A549 (cell line): Measurements from ENCODE around the gene RAD9A. TPM values are rescaled to one million over a fixed set of nuclear protein-coding genes. Genes with fewer than 3 reads are reported as not detected.

Source experiments
- ATAC-seq, 2 experiments: fragments of 200-7000 bp in 1 of 2; fragments of >200 bp in 1 of 2; cut with Nextera tagmentation in 1 of 2; cut with Tn5 transposase in 1 of 2; 3 replicates each; pipeline versions ENCODE4 v1.8.0 to v1.9.1; 2018 to 2020; ENCODE audit warnings: mild to moderate bottlenecking in 1 of 2, moderate library complexity in 1 of 2
- CTCF ChIA-PET: fragments of 300-600 bp; sonication (Branson Sonifier 250); formaldehyde crosslinking; extraction: SDS; loops from one replicate; lab custom pipeline; 2021; ENCODE audit warnings: antibody characterized with exemption, inconsistent platforms; lab: Yijun Ruan, JAX
- POLR2A ChIA-PET: fragments of 350-600 bp; formaldehyde crosslinking; extraction: SDS; loops from one replicate; lab custom pipeline; 2021; ENCODE audit warnings: antibody characterized with exemption, inconsistent platforms; lab: Yijun Ruan, JAX
- DNase-seq, 2 experiments: peaks; one replicate each; pipeline versions ENCODE4 v3.0.0 to v3.0.0-alpha.2; 2011 to 2016; ENCODE audit warnings: low read depth in 1 of 2, low spot score in 1 of 2
- FAIRE-seq: peaks from 2 replicates; lab custom pipeline; 2011; peaks lifted over from hg19 to GRCh38; lab: Jason Lieb, UNC
- H3K27ac ChIP-seq, 2 experiments: fragments of >200 bp; sonication (Bioruptor Twin); formaldehyde crosslinking; 3 replicates each; pipeline ENCODE4 v1.5.1; 2016 to 2017
- H3K4me1 ChIP-seq: fragments of >200 bp; sonication (Bioruptor Twin); formaldehyde crosslinking; 3 replicates; pipeline ENCODE4 v1.6.1; 2016
- H3K4me2 ChIP-seq: fragments of >200 bp; sonication (Bioruptor Twin); formaldehyde crosslinking; 3 replicates; pipeline ENCODE4 v1.6.1; 2016
- H3K4me3 ChIP-seq: fragments of >200 bp; sonication (Bioruptor Twin); formaldehyde crosslinking; 3 replicates; pipeline ENCODE4 v1.5.1; 2016
- H3K9me3 ChIP-seq: fragments of >200 bp; sonication (Bioruptor Twin); formaldehyde crosslinking; 3 replicates; pipeline ENCODE4 v1.6.1; 2016
- CHD4 ChIP-seq: fragments of 200-600 bp; sonication (generic); IDR thresholded peaks from 2 replicates; pipeline ENCODE4 v1.6.1; 2016; ENCODE audit warnings: antibody characterized with exemption, mild to moderate bottlenecking, borderline replicate concordance
- EHF ChIP-seq: fragments of 250-450 bp; sonication (Bioruptor Pico); IDR thresholded peaks from 2 replicates; pipeline ENCODE4 v1.5.0; 2020; ENCODE audit warnings: mild to moderate bottlenecking
- EP300 ChIP-seq, 2 experiments: fragments of >200 bp; sonication (Bioruptor Twin); formaldehyde crosslinking; IDR thresholded peaks; 2 replicates in 1 of 2; 3 replicates in 1 of 2; pipeline ENCODE4 v1.6.1; 2016 to 2017
- FOSL2 ChIP-seq, 2 experiments: fragments of 450-650 bp in 1 of 2; fragments of >200 bp in 1 of 2; sonication (Bioruptor Twin) in 1 of 2; formaldehyde crosslinking; IDR thresholded peaks; 2 replicates each; pipeline versions ENCODE4 v1.5.0 to v1.6.1; 2016 to 2020; ENCODE audit warnings: mild to moderate bottlenecking in 1 of 2, moderate library complexity in 1 of 2
- HOXA7 ChIP-seq: fragments of 250-450 bp; sonication (Bioruptor Pico); IDR thresholded peaks from 2 replicates; pipeline ENCODE4 v1.5.0; 2020; ENCODE audit warnings: mild to moderate bottlenecking, moderate library complexity
- HOXB13 ChIP-seq: fragments of 250-450 bp; sonication (Bioruptor Pico); IDR thresholded peaks from 2 replicates; pipeline ENCODE4 v1.5.0; 2020; ENCODE audit warnings: low read depth, mild to moderate bottlenecking, moderate library complexity
- HOXB5 ChIP-seq: fragments of 250-450 bp; sonication (Bioruptor Pico); IDR thresholded peaks from 2 replicates; pipeline ENCODE4 v1.5.0; 2020; ENCODE audit warnings: mild to moderate bottlenecking, moderate library complexity
- JUNB ChIP-seq: fragments of >200 bp; sonication (Bioruptor Twin); formaldehyde crosslinking; IDR thresholded peaks from 2 replicates; pipeline ENCODE4 v1.6.1; 2016
- MAFK ChIP-seq: fragments of 450-650 bp; IDR thresholded peaks from 2 replicates; pipeline ENCODE4 v1.6.1; 2014; ENCODE audit not compliant: partially characterized antibody
- RCOR1 ChIP-seq: fragments of 150-350 bp; IDR thresholded peaks from 2 replicates; pipeline ENCODE4 v1.6.1; 2014; ENCODE audit warnings: antibody characterized with exemption, low read length, low read depth
- SMC3 ChIP-seq: fragments of >200 bp; sonication (Bioruptor Twin); formaldehyde crosslinking; IDR thresholded peaks from 3 replicates; pipeline ENCODE4 v1.6.1; 2018; ENCODE audit warnings: inconsistent platforms
- USF2 ChIP-seq: fragments of 450-650 bp; IDR thresholded peaks from 2 replicates; pipeline ENCODE4 v1.6.1; 2014; ENCODE audit warnings: antibody characterized with exemption
- WGBS: methylation state at CpG from one replicate; pipeline ENCODE4 v1.1.6; 2017; ENCODE audit errors: missing lambda C conversion rate; 5-methylcytosine and 5-hydroxymethylcytosine counted together
- polyA plus RNA-seq, 4 experiments: library from polyadenylated mRNA; depleted of rRNA in 3 of 4; stranded (reverse); fragments of >200 nt; fragmentation: RNase III in 1 of 4; extraction: RNeasy Plus Mini Kit Qiagen cat#74134 plus additional on column Dnase treatment in 1 of 4; gene quantifications; 2 replicates in 3 of 4; 3 replicates in 1 of 4; pipeline ENCODE4 v1.2.3, GENCODE V29; 2011 to 2017
- TF ChIP-seq, protein P1 (sequence below): IDR thresholded peaks from 2 replicates; pipeline ENCODE4 v1.6.1; 2012
- TF ChIP-seq, protein P2 (sequence below): IDR thresholded peaks from 2 replicates; pipeline ENCODE4 v1.6.1; 2012

RAD9A gene
- polyA plus RNA-seq, 2 of the 4 experiments (the other 2 are of a cell fraction), result 19.0 to 43.7 TPM

GRCh38 chr11:67376063-67376820 lies 15.5 kb upstream of the RAD9A start:
- WGBS, result 33% methylated on average over 7 of the region's 7 CpGs
- no peaks in the 10 kb centered on the region for H3K9me3 ChIP-seq
- peak overlapping the region; percentile 29 for H3K4me3 ChIP-seq
- ChIA-PET POLR2A (interaction anchor here (1.0 to 9.3 kb wide), 3 partner anchors 16 to 26 kb away, joined by 3 to 172 read pairs (median 4); partner anchors contain the start of genes POLD4, PPP1CA and RAD9A), CTCF (interaction anchor here (0.6 to 46.2 kb wide), 6 partner anchors 16 to 257 kb away, joined by 3 to 1913 read pairs (median 11); partner anchors contain the start of genes KDM2A, POLD4, PPP1CA and RAD9A)
- peaks cover 73% of the 10 kb centered on the region for H3K4me1 ChIP-seq
- TF ChIP-seq HOXB13 (CRISPR knock-in tag), result 0 out of 2 replicates have a peak, but pooled peaks have one; percentile 45
- no peak for TF ChIP-seq SMC3
- peak overlapping the region; percentile 95 for H3K4me2 ChIP-seq
- no peak for ATAC-seq
- H3K27ac ChIP-seq, result peak overlapping the region; percentile 95 to 100
- no peak for DNase-seq
- no peak for FAIRE-seq

- CTCF ChIA-PET, result interaction anchor here (1.1 to 46.2 kb wide), 6 partner anchors 15 to 114 kb away, joined by 6 to 1913 read pairs (median 112); partner anchors contain the start of genes POLD4, PPP1CA, RAD9A and TBC1D10C
Measured at GRCh38 chr11:67376873-67377808, 14.6 kb upstream of the RAD9A start.

GRCh38 chr11:67378544-67378943 lies 13.2 kb upstream of the RAD9A start:
- POLR2A ChIA-PET, result interaction anchor here (0.6 to 7.7 kb wide), 4 partner anchors 8 to 33 kb away, joined by 9 to 129 read pairs (median 24); partner anchors contain the start of gene POLD4
- ATAC-seq (no peak), DNase-seq (no peak), FAIRE-seq (no peak)
- Histone ChIP-seq H3K27ac (peak overlapping the region; percentile 95 to 100), H3K4me3 (no peak overlapping the region), H3K4me1 (peaks cover 85% of the 10 kb centered on the region), H3K9me3 (no peaks in the 10 kb centered on the region), H3K4me2 (peak overlapping the region; percentile 95)
- WGBS, result 78% methylated on average over 4 of the region's 4 CpGs
- no peak for TF ChIP-seq CHD4
- no peak for TF ChIP-seq MAFK
- TF ChIP-seq, protein P1, sequence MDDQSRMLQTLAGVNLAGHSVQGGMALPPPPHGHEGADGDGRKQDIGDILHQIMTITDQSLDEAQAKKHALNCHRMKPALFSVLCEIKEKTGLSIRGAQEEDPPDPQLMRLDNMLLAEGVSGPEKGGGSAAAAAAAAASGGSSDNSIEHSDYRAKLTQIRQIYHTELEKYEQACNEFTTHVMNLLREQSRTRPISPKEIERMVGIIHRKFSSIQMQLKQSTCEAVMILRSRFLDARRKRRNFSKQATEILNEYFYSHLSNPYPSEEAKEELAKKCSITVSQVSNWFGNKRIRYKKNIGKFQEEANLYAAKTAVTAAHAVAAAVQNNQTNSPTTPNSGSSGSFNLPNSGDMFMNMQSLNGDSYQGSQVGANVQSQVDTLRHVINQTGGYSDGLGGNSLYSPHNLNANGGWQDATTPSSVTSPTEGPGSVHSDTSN, result no peak
- no peak for TF ChIP-seq USF2
- TF ChIP-seq RCOR1, result no peak
- CTCF ChIA-PET, result interaction anchor here (1.3 to 46.2 kb wide), 5 partner anchors 3 to 200 kb away, joined by 3 to 1913 read pairs (median 626); partner anchors contain the start of genes CLCF1, POLD4, PPP1CA and RAD9A

More at GRCh38 chr11:67376873-67377808, 14.6 kb upstream of the RAD9A start:
- Histone ChIP-seq H3K9me3 (no peaks in the 10 kb centered on the region), H3K4me3 (no peak overlapping the region), H3K4me1 (peaks cover 77% of the 10 kb centered on the region), H3K4me2 (peak overlapping the region; percentile 95), H3K27ac (peak overlapping the region; percentile 95 to 100)
- ATAC-seq (no peak), FAIRE-seq (no peak), DNase-seq (peak in 1 of 2 experiments; percentile 60)
- TF ChIP-seq JUNB, result peak; percentile 39; the same call in 1 of the 2 replicates
- TF ChIP-seq HOXB5 (CRISPR knock-in tag), result 0 out of 2 replicates have a peak, but pooled peaks have one; percentile 29
- no peak for TF ChIP-seq HOXB13 (CRISPR knock-in tag)
- 0 out of 2 replicates have a peak, but pooled peaks have one; percentile 22 for TF ChIP-seq FOSL2 (IDR thresholded peaks at IDR 0.05)
- TF ChIP-seq FOSL2 (CRISPR knock-in tag; IDR thresholded peaks at IDR 0.05), result peak; percentile 56
- TF ChIP-seq, protein P2, sequence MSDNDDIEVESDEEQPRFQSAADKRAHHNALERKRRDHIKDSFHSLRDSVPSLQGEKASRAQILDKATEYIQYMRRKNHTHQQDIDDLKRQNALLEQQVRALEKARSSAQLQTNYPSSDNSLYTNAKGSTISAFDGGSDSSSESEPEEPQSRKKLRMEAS, result peak; percentile 66; the same call in 1 of the 2 replicates
- 0 out of 2 replicates have a peak, but pooled peaks have one; percentile 20 for TF ChIP-seq HOXA7
- TF ChIP-seq EHF, result no peak
- peak in 1 of 2 experiments; percentile 17; a peak in 1 of 5 replicates for TF ChIP-seq EP300 (IDR thresholded peaks at IDR 0.05)
- WGBS, result 52% methylated on average over 6 of the region's 6 CpGs
- POLR2A ChIA-PET, result interaction anchor here (1.0 to 9.3 kb wide), 3 partner anchors 15 to 25 kb away, joined by 3 to 172 read pairs (median 4); partner anchors contain the start of genes POLD4, PPP1CA and RAD9A
